ENCODE data around the gene GPC6.

GPC6 gene

DNA sequence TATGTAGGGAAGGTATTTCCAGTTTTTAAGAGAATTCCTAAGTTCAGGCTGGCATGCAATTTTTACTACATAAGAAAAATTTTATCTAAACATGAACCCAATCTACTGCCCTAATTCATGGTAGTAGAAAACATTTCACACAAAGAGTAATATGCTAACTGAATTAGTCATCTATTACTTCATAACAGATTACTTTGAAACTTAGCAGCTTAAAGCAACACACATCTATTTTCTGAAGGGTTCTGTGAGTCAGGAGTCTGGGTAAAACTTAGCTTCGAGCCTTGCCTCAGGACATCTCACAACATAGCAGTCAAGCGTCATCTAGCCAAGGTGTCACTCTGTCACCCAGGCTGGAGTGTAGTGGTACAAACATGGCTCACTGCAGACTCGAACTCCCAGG lies 715.4 kb downstream of the GPC6 start:
- no peak for DNase-seq (ENCODE audit: low read depth)
- TF ChIP-seq, protein P1, sequence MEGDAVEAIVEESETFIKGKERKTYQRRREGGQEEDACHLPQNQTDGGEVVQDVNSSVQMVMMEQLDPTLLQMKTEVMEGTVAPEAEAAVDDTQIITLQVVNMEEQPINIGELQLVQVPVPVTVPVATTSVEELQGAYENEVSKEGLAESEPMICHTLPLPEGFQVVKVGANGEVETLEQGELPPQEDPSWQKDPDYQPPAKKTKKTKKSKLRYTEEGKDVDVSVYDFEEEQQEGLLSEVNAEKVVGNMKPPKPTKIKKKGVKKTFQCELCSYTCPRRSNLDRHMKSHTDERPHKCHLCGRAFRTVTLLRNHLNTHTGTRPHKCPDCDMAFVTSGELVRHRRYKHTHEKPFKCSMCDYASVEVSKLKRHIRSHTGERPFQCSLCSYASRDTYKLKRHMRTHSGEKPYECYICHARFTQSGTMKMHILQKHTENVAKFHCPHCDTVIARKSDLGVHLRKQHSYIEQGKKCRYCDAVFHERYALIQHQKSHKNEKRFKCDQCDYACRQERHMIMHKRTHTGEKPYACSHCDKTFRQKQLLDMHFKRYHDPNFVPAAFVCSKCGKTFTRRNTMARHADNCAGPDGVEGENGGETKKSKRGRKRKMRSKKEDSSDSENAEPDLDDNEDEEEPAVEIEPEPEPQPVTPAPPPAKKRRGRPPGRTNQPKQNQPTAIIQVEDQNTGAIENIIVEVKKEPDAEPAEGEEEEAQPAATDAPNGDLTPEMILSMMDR (conservative IDR thresholded peaks at IDR 0.05; ENCODE audit: low read depth, low read length) = no peak
- H3K4me3 ChIP-seq (ENCODE audit: low read depth, low read length) = no peak overlapping the region

DNA sequence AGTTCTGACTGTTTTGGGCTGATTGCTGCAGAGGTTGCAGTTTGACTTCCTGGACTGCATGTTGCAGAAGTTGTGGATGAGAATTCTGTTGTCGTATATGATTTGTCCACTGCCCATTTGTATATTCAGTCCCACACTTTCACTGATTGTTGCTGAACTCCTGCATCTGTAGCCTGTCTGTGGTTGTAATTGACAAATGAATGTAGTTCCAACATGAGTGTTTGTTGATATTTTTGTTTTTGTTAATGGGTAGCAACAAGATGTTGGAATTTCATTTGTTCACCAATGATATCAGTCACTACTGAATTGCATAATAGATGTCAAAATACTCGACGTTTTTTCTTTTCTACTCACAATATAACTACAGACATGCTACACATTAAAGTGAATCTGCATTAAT lies 719.0 kb downstream of the GPC6 start:
- no peak overlapping the region for H3K4me3 ChIP-seq (ENCODE audit: low read depth, low read length)
- TF ChIP-seq, protein P1 (conservative IDR thresholded peaks at IDR 0.05; ENCODE audit: low read depth, low read length) = no peak
- DNase-seq (ENCODE audit: low read depth) = no peak

DNA sequence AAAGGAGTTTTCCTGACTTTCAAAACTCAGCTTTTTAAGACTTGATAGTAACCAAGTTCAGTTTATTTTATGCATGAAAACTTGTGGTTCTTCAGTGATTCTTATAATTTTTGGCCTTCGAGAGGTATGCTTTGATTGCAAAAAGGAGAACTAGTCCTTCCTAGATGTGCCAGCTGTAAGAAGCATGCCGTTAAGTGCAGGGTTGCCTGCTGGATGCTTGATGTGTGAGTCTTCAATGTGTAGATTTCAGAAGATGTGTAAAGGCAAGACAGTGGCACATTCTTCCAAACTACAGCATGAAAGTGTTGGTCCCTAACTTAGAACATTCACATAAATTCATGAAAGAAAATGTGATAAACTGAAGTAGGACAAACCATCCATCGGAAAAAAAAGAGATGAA lies 720.4 kb downstream of the GPC6 start:
- DNase-seq (ENCODE audit: low read depth) = no peak
- TF ChIP-seq, protein P1 (conservative IDR thresholded peaks at IDR 0.05; ENCODE audit: low read depth, low read length) = no peak
- H3K4me3 ChIP-seq (ENCODE audit: low read depth, low read length) = no peak overlapping the region

DNA sequence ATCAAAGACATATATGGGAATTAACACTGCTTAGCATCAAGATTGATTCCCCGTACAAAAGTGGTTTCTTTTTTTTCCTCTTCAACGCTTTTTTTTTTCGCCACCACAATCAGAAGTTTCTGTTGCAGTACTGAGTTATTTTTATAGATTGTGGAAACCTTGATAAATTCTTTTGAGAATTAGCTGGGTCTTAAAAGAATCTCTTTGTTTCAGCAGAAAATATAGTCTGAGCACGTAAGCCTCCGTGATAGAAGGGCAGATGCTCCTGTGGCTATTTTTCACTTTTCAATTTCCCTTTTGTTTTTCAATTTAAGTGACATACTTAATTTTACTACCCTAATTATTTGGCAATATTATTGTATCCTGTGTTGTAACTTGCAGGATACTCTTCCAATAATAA lies 721.0 kb downstream of the GPC6 start:
- TF ChIP-seq, protein P1 (conservative IDR thresholded peaks at IDR 0.05; ENCODE audit: low read depth, low read length) = no peak
- DNase-seq (ENCODE audit: low read depth) = no peak
- no peak overlapping the region for H3K4me3 ChIP-seq (ENCODE audit: low read depth, low read length)

DNA sequence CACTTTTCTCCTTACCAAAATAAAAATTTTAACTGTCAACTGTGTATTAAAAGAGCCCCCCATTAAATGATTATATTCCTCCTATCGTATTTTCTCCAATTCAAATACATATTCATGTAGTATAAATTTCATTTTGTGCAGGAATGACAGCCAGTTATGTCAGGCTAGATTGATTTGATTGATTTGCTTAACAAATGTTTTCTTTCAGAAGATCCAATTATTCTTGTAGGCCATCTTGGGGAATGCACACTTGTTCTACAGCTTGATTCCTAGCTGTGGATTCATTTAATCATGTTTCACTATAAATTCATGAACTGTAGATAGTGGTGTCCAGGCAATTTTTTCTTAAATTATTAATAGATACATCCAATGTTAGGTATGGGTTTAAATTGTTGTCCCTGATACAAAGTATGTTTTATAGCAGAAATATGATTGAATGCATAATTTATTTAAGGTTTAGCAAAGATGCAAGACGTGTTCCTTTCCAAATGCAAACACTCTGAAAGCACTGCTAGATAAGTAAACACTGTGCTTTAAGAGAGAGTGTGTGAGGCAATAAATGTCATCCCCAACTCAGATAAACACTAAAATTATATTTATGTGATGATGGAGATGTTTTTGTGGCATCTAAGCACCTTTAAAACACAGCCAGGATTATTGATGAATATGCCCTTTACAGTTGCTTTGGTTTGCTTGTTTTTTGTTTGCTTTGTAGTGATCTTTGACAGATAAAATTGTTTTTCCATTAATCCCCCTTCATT lies 721.7 kb downstream of the GPC6 start:
- TF ChIP-seq, protein P1 (conservative IDR thresholded peaks at IDR 0.05; ENCODE audit: low read depth, low read length) = no peak
- no peak for DNase-seq (ENCODE audit: low read depth)
- no peak overlapping the region for H3K4me3 ChIP-seq (ENCODE audit: low read depth, low read length)

DNA sequence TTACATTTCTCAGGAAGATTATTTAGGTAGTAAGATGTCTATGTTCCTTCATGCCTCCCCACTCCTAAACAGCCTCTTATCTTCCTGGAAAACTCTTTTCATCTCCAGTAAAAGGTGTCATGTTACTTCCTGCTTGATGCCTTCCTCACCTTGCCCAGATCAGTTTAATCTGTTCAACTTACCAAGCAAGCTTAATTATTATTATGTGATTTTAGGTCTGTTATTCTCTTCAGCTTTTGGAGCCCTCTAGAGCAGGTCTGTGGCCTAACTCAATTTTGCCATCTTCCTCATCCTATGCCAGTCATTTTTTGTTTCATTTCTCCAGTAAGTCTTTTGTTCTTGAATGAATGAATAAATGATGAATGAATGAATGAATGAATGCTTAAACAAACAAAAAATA lies 724.5 kb downstream of the GPC6 start:
- H3K4me3 ChIP-seq (ENCODE audit: low read depth, low read length) = no peak overlapping the region
- peak; percentile 60 for DNase-seq (ENCODE audit: low read depth)
- TF ChIP-seq, protein P1 (conservative IDR thresholded peaks at IDR 0.05; ENCODE audit: low read depth, low read length) = peak; percentile 55

DNA sequence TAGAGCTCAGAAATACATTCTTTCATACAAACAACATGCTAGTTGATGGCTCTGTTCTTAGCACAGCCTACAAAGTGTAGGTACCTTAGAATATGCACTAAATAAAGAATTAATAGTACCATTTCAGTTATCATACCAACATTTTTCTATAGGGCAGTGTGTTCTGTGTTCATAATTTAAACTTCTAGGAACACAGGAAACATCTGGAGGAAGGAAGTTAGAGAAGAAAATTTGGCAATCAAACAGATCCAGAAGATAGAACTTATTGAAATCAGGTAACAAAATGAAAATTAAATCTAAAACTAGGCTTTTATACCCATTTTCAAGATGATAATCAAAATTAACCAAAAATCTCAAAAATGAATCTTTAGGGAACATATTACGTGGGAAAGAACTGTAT lies 725.3 kb downstream of the GPC6 start:
- H3K4me3 ChIP-seq (ENCODE audit: low read depth, low read length) = no peak overlapping the region
- TF ChIP-seq, protein P1 (conservative IDR thresholded peaks at IDR 0.05; ENCODE audit: low read depth, low read length) = no peak
- no peak for DNase-seq (ENCODE audit: low read depth)

All from choroid plexus epithelial cell (primary cell).